ENCODE results near the gene NFASC.

GRCh38 chr1:204830747-204831146 is 39.9 kb upstream of the NFASC start:
- TF ChIP-seq STAT1 (IDR thresholded peaks at IDR 0.05; ENCODE audit: unreplicated experiment) (no peak), POLR2AphosphoS5 (IDR thresholded peaks at IDR 0.05; ENCODE audit: low read depth) (no peak), CTCF (conservative IDR thresholded peaks at IDR 0.05; ENCODE audit: low read depth in 2 of 2) (no peak)
